Ishikawa (cell line): ENCODE data around the gene HMGXB4.

Experiments used
- CEBPB ChIP-seq: IDR thresholded peaks from 2 replicates; pipeline ENCODE4 v1.6.1; 2012
- CREB1 ChIP-seq: IDR thresholded peaks from 2 replicates; pipeline ENCODE4 v1.6.1; 2012; ENCODE audit warnings: low read depth
- EGR1 ChIP-seq: IDR thresholded peaks from 2 replicates; pipeline ENCODE4 v1.6.1; 2012
- EP300 ChIP-seq: IDR thresholded peaks from 2 replicates; pipeline ENCODE4 v1.6.1; 2012; ENCODE audit warnings: borderline replicate concordance
- FOXM1 ChIP-seq: IDR thresholded peaks from 2 replicates; pipeline ENCODE4 v1.6.1; 2012; ENCODE audit warnings: low read depth, borderline replicate concordance
- NFIC ChIP-seq: IDR thresholded peaks from 2 replicates; pipeline ENCODE4 v1.6.1; 2012
- RAD21 ChIP-seq: IDR thresholded peaks from 2 replicates; pipeline ENCODE4 v1.6.1; 2012; ENCODE audit warnings: low read depth
- TAF1 ChIP-seq: IDR thresholded peaks from 2 replicates; pipeline ENCODE4 v1.6.1; 2012; ENCODE audit warnings: low read depth, mild to moderate bottlenecking
- TCF12 ChIP-seq: IDR thresholded peaks from 2 replicates; pipeline ENCODE4 v1.6.1; 2012; ENCODE audit warnings: low read depth
- TEAD4 ChIP-seq: IDR thresholded peaks from 2 replicates; pipeline ENCODE4 v1.6.1; 2012
- YY1 ChIP-seq: IDR thresholded peaks from 2 replicates; pipeline ENCODE4 v1.6.1; 2012; ENCODE audit warnings: low read depth
- ZBTB7A ChIP-seq: IDR thresholded peaks from 2 replicates; pipeline ENCODE4 v1.6.1; 2012; ENCODE audit warnings: low read depth
- TF ChIP-seq, protein P1 (sequence below): IDR thresholded peaks from 2 replicates; pipeline ENCODE4 v1.6.1; 2012
- TF ChIP-seq, protein P2 (sequence below): IDR thresholded peaks from 2 replicates; pipeline ENCODE4 v1.6.1; 2012
- TF ChIP-seq, protein P3 (sequence below): IDR thresholded peaks from 2 replicates; pipeline ENCODE4 v1.6.1; 2012; ENCODE audit warnings: low read depth, mild to moderate bottlenecking

HMGXB4 gene

DNA sequence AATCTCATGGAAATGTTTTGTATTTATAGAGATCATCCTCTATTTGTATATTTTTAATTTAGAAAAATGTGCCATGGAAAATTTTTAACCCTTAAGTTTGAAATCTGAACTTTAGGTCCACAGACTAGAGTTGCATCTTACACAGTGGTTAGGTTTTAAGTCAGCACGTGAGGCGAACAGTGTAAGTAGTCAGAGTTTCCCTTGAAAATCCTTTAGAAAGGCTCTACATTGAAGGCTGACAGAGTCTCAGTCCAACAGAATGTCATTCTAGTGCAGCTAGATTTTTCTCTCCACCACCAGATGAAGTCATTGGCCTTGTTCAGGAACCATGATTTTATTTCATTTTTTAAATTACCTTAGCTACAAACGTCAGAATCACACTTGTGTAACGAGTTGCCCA, 18.7 kb downstream of the HMGXB4 start:
- no peak for TF ChIP-seq TEAD4
- TF ChIP-seq CREB1 = no peak
- no peak for TF ChIP-seq EP300
- TF ChIP-seq, protein P1, sequence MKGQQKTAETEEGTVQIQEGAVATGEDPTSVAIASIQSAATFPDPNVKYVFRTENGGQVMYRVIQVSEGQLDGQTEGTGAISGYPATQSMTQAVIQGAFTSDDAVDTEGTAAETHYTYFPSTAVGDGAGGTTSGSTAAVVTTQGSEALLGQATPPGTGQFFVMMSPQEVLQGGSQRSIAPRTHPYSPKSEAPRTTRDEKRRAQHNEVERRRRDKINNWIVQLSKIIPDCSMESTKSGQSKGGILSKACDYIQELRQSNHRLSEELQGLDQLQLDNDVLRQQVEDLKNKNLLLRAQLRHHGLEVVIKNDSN = no peak
- no peak for TF ChIP-seq YY1
- TF ChIP-seq, protein P2, sequence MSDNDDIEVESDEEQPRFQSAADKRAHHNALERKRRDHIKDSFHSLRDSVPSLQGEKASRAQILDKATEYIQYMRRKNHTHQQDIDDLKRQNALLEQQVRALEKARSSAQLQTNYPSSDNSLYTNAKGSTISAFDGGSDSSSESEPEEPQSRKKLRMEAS = no peak
- TF ChIP-seq NFIC = no peak
- no peak for TF ChIP-seq RAD21
- TF ChIP-seq FOXM1 = no peak
- no peak for TF ChIP-seq TAF1
- TF ChIP-seq, protein P3, sequence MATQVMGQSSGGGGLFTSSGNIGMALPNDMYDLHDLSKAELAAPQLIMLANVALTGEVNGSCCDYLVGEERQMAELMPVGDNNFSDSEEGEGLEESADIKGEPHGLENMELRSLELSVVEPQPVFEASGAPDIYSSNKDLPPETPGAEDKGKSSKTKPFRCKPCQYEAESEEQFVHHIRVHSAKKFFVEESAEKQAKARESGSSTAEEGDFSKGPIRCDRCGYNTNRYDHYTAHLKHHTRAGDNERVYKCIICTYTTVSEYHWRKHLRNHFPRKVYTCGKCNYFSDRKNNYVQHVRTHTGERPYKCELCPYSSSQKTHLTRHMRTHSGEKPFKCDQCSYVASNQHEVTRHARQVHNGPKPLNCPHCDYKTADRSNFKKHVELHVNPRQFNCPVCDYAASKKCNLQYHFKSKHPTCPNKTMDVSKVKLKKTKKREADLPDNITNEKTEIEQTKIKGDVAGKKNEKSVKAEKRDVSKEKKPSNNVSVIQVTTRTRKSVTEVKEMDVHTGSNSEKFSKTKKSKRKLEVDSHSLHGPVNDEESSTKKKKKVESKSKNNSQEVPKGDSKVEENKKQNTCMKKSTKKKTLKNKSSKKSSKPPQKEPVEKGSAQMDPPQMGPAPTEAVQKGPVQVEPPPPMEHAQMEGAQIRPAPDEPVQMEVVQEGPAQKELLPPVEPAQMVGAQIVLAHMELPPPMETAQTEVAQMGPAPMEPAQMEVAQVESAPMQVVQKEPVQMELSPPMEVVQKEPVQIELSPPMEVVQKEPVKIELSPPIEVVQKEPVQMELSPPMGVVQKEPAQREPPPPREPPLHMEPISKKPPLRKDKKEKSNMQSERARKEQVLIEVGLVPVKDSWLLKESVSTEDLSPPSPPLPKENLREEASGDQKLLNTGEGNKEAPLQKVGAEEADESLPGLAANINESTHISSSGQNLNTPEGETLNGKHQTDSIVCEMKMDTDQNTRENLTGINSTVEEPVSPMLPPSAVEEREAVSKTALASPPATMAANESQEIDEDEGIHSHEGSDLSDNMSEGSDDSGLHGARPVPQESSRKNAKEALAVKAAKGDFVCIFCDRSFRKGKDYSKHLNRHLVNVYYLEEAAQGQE = no peak
- TF ChIP-seq EGR1 = no peak
- TF ChIP-seq ZBTB7A = no peak
- no peak for TF ChIP-seq CEBPB
- no peak for TF ChIP-seq TCF12

DNA sequence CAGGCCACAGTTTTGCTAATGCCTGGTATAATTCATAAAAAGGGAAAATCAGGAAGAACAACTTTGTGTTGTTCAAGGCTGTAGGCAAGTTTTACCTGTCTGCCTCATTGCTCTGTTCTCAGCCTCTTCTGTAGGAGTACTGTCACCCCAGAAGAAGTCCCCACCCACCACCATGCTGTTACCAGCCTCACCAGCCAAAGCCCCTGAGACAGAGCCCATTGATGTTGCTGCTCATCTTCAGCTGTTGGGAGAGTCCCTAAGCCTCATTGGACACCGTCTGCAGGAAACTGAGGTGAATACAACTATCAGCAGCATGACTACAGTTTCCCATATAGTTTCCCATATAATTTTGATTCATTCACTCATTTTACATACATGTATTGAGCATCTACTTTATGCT, 30.8 kb downstream of the HMGXB4 start:
- no peak for TF ChIP-seq ZBTB7A
- no peak for TF ChIP-seq EP300
- no peak for TF ChIP-seq CEBPB
- no peak for TF ChIP-seq FOXM1
- no peak for TF ChIP-seq CREB1
- TF ChIP-seq, protein P2 = no peak
- no peak for TF ChIP-seq NFIC
- TF ChIP-seq TEAD4 = no peak
- TF ChIP-seq TAF1 = no peak
- TF ChIP-seq EGR1 = no peak

DNA sequence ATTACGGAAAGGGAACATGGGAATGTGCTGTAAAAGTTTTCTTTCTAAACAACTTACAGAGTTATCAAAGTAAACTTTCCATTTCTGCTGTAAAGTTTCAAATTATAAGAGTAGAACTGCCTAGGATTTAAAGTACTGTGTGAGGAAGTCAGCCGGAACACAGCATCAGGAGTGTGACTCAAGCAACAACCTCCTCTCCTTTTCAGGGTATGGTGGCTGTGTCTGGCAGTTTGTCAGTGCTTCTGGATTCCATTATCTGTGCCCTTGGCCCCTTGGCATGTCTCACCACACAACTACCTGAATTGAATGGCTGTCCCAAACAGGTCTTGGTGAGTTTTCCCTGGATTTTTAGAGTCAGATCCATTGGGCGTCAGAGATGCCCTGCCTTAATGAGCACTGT, 35.5 kb downstream of the HMGXB4 start:
- no peak for TF ChIP-seq FOXM1
- TF ChIP-seq YY1 = no peak
- no peak for TF ChIP-seq CEBPB
- no peak for TF ChIP-seq EGR1
- TF ChIP-seq NFIC = no peak
- TF ChIP-seq, protein P3 = no peak
- TF ChIP-seq, protein P2 = no peak
- TF ChIP-seq TCF12 = no peak
- TF ChIP-seq TAF1 = no peak
- no peak for TF ChIP-seq RAD21
- TF ChIP-seq, protein P1 = no peak
- TF ChIP-seq ZBTB7A = no peak
- TF ChIP-seq EP300 = no peak
- no peak for TF ChIP-seq TEAD4
- TF ChIP-seq CREB1 = no peak

DNA sequence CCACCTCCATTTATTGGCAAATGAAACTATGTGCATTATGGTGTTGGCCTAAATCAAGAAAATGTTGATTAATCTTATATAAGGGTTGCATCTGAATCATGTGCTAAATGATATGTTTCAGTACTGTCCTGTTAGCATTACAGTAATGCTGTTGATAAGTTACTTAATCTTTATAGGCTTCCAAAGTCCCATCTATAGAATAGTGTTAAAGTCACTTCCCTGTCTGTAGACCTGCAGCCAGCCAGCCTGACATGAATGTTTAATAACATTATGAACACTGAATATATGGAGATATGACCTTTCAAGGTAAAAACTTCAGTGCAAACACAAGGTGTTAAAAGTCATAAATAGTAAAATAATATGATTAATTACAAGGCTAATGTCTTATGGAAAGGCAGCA, 38.8 kb downstream of the HMGXB4 start:
- TF ChIP-seq CREB1 (no peak), NFIC (no peak), TEAD4 (no peak), CEBPB (no peak), ZBTB7A (no peak), RAD21 (no peak), TAF1 (no peak), TCF12 (no peak), EGR1 (no peak), EP300 (no peak)
- TF ChIP-seq, protein P2 = no peak
- TF ChIP-seq, protein P3 = no peak
- TF ChIP-seq, protein P1 = no peak
